K562 (cell line): ENCODE measurements around the gene TRIM27. TPM values are rescaled to one million over a fixed set of nuclear protein-coding genes. Genes with fewer than 3 reads are reported as not detected.

Experiments used
- GATAD2A ChIP-seq: fragments of 450-650 bp; IDR thresholded peaks from 2 replicates; pipeline ENCODE4 v1.6.1; 2017
- MCM5 ChIP-seq: fragments of 450-650 bp; IDR thresholded peaks from 2 replicates; pipeline ENCODE4 v1.6.1; 2016; ENCODE audit warnings: low read depth
- SMARCA5 ChIP-seq: fragments of 450-650 bp; IDR thresholded peaks from 2 replicates; pipeline ENCODE4 v1.6.1; 2016
- SMC3 ChIP-seq: conservative IDR thresholded peaks from 2 replicates; pipeline ENCODE4 v1.6.1; 2011; ENCODE audit warnings: low read depth, low read length, improper control_type of control experiment; ENCODE audit not compliant: insufficient read depth
- SUPT5H ChIP-seq: fragments of 450-650 bp; IDR thresholded peaks from 2 replicates; pipeline ENCODE4 v1.6.1; 2016
- ZNF212 ChIP-seq: fragments of 450-650 bp; formaldehyde crosslinking; IDR thresholded peaks from 2 replicates; pipeline ENCODE4 v1.4.0; 2020; ENCODE audit warnings: mild to moderate bottlenecking
- polyA plus RNA-seq, 8 experiments: library from polyadenylated mRNA; depleted of rRNA in 4 of 8; stranded (reverse) in 5 of 8; unstranded in 3 of 8; fragments of >200 nt; fragmentation: Nextera tagmentation in 2 of 8; fragmentation: Illumina TruSeq in 1 of 8; extraction: Ambion mirVana in 2 of 8; extraction: Trizol in 1 of 8; gene quantifications; 2 replicates each; pipeline versions ENCODE4 v1.2.1 to v1.2.3, GENCODE V29; 2011 to 2014; ENCODE audit warnings: inconsistent platforms in 1 of 8, missing spikeins in 1 of 8
- total RNA-seq, 7 experiments: library from RNA; depleted of rRNA in 6 of 7; stranded (reverse); fragments of >200 nt in 6 of 7; fragmentation: Illumina TruSeq in 2 of 7; extraction: Trizol in 2 of 7; gene quantifications; 2 replicates each; pipeline versions ENCODE4 v1.2.1 to v1.2.3, GENCODE V29; 2011 to 2021; ENCODE audit warnings: low replicate concordance in 1 of 7
- TF ChIP-seq, protein P1 (sequence below): fragments of 200-800 bp; sonication (Bioruptor generic); IDR thresholded peaks from 2 replicates; pipeline ENCODE4 v1.6.1; 2017; ENCODE audit warnings: missing genetic modification characterization, missing compliant biosample characterization
- TF ChIP-seq, protein P2 (sequence below): sonication (generic); formaldehyde crosslinking; IDR thresholded peaks from 2 replicates; pipeline ENCODE4 v1.8.0; 2022; ENCODE audit warnings: mild to moderate bottlenecking, missing genetic modification reagents
- TF ChIP-seq, protein P3 (sequence below), 2 experiments: fragments of 450-650 bp in 1 of 2; IDR thresholded peaks; 2 replicates each; pipeline ENCODE4 v1.6.1; 2011 to 2017; ENCODE audit warnings: low read depth in 2 of 2, antibody characterized with exemption in 1 of 2, borderline replicate concordance in 1 of 2, low read length in 1 of 2, mild to moderate bottlenecking in 1 of 2, mixed read lengths in 1 of 2; ENCODE audit not compliant: control insufficient read depth in 1 of 2

The TRIM27 gene
- total and polyA plus RNA-seq, 9 of the 15 experiments (the other 6 are each of a cell fraction or from before 2014, with no cell fraction given): 37.7 to 235 (median 122) TPM

DNA sequence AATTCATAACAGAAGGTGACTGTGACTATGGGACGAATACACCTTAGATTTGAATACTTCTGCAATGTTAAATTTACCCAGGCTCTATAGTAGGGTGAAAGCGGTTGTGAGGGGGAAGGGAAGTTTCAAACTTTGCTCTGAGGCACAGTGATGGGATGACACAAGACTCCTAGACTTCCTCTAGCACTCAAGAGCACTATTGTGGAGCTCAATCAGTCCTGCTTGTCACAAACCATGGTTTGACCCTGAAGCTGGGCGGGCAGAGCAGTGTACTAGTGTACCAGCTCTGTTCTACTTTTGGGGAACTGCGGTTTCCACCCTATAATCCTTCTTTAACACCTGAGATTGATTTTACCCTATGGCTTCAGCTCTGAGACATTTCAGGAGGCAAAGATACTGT lies 17.1 kb downstream of the TRIM27 start (continued):
- TF ChIP-seq, protein P1, sequence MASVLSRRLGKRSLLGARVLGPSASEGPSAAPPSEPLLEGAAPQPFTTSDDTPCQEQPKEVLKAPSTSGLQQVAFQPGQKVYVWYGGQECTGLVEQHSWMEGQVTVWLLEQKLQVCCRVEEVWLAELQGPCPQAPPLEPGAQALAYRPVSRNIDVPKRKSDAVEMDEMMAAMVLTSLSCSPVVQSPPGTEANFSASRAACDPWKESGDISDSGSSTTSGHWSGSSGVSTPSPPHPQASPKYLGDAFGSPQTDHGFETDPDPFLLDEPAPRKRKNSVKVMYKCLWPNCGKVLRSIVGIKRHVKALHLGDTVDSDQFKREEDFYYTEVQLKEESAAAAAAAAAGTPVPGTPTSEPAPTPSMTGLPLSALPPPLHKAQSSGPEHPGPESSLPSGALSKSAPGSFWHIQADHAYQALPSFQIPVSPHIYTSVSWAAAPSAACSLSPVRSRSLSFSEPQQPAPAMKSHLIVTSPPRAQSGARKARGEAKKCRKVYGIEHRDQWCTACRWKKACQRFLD (CRISPR knock-in tag): no peak
- TF ChIP-seq SMC3: no peak
- no peak for TF ChIP-seq SMARCA5
- TF ChIP-seq MCM5: no peak
- no peak for TF ChIP-seq GATAD2A
- TF ChIP-seq ZNF212: no peak
- TF ChIP-seq, protein P2, sequence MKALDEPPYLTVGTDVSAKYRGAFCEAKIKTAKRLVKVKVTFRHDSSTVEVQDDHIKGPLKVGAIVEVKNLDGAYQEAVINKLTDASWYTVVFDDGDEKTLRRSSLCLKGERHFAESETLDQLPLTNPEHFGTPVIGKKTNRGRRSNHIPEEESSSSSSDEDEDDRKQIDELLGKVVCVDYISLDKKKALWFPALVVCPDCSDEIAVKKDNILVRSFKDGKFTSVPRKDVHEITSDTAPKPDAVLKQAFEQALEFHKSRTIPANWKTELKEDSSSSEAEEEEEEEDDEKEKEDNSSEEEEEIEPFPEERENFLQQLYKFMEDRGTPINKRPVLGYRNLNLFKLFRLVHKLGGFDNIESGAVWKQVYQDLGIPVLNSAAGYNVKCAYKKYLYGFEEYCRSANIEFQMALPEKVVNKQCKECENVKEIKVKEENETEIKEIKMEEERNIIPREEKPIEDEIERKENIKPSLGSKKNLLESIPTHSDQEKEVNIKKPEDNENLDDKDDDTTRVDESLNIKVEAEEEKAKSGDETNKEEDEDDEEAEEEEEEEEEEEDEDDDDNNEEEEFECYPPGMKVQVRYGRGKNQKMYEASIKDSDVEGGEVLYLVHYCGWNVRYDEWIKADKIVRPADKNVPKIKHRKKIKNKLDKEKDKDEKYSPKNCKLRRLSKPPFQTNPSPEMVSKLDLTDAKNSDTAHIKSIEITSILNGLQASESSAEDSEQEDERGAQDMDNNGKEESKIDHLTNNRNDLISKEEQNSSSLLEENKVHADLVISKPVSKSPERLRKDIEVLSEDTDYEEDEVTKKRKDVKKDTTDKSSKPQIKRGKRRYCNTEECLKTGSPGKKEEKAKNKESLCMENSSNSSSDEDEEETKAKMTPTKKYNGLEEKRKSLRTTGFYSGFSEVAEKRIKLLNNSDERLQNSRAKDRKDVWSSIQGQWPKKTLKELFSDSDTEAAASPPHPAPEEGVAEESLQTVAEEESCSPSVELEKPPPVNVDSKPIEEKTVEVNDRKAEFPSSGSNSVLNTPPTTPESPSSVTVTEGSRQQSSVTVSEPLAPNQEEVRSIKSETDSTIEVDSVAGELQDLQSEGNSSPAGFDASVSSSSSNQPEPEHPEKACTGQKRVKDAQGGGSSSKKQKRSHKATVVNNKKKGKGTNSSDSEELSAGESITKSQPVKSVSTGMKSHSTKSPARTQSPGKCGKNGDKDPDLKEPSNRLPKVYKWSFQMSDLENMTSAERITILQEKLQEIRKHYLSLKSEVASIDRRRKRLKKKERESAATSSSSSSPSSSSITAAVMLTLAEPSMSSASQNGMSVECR (CRISPR knock-in tag): no peak
- no peak for TF ChIP-seq SUPT5H
- TF ChIP-seq, protein P3, sequence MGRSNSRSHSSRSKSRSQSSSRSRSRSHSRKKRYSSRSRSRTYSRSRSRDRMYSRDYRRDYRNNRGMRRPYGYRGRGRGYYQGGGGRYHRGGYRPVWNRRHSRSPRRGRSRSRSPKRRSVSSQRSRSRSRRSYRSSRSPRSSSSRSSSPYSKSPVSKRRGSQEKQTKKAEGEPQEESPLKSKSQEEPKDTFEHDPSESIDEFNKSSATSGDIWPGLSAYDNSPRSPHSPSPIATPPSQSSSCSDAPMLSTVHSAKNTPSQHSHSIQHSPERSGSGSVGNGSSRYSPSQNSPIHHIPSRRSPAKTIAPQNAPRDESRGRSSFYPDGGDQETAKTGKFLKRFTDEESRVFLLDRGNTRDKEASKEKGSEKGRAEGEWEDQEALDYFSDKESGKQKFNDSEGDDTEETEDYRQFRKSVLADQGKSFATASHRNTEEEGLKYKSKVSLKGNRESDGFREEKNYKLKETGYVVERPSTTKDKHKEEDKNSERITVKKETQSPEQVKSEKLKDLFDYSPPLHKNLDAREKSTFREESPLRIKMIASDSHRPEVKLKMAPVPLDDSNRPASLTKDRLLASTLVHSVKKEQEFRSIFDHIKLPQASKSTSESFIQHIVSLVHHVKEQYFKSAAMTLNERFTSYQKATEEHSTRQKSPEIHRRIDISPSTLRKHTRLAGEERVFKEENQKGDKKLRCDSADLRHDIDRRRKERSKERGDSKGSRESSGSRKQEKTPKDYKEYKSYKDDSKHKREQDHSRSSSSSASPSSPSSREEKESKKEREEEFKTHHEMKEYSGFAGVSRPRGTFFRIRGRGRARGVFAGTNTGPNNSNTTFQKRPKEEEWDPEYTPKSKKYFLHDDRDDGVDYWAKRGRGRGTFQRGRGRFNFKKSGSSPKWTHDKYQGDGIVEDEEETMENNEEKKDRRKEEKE (IDR thresholded peaks at IDR 0.05; ENCODE audit: borderline replicate concordance in 1 of 2, control insufficient read depth in 1 of 2, low read depth in 2 of 2, low read length in 1 of 2): no peak
